GM18858 (cell line): ENCODE results near the gene PPM1H.
"Not testable (repeated sequence)": the region's sequence is repeated elsewhere in the genome, so short reads cannot be mapped to it uniquely, and the experiment has no call there.

Experiments used
- ATAC-seq: cut with Tn5 transposase; IDR thresholded peaks from one replicate; pipeline ENCODE4 v1.9.1; 2021; ENCODE audit not compliant: unreplicated experiment

The PPM1H gene

DNA sequence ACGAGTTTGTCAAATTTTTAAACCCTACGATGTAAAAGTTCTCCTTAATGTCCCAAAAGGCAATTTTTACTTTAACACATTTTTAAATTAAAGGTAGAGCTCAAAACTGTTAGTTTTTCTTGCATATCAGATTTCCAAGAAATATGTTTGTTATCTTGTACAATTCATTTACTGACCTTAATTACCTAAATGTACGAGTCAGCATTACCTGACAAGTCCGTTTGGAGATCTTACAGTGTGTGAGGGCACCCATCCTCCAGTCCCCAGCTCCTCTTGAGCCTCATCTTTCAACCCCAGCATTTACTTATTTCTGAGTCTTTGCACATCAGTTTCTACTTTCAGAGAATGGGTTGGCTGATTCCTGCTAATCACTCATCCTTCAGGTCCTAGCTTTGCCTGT, 23.7 kb downstream of the PPM1H start:
- ATAC-seq = no peak

DNA sequence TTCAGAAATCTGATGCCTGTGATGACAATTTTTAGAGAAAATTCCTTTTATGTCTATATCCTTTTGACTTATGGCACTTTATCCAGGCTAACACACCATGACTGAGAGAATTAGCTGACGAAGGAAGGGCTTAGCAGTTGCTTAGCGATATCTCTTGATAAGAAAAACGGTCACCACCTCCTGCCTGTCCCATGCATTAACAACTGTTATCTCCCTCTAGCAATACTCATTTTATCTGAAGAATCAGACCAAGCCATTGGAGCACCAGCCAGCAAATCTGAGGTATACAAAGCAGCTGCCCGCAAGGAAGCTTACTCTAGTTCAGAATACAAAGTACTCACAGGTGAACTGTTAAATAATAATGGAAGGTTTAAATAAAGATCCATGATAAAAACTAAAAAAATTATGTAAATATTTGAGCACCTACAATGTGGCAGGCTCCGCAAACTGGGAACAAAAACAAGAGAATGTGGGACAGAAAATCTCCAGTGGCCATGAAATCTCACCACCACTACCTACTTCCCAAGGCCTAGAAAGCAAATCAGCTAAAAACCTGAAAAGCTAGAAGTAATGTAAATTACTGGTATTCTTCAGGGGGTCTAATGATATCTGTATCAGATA, 24.3 kb downstream of the PPM1H start:
- no peak for ATAC-seq

DNA sequence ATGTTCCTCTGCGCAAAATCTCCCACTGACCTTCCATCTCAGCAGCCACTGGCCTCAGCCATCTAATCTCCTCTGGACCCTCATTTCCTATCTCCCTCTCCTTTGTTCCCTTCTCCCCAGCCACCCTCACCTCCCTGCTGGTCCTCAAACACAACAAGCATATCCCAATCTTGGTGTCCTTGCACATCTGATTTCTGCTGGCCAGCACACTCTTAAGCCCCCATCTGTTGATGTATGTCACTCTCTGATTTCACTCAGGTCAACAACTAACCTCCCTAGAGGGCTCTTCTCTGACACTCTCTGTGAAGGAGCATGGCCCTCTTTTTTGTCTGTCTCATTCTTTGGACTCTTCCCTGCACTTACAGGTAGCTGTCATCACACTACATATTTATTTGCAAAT, 25.6 kb downstream of the PPM1H start:
- ATAC-seq = no peak

DNA sequence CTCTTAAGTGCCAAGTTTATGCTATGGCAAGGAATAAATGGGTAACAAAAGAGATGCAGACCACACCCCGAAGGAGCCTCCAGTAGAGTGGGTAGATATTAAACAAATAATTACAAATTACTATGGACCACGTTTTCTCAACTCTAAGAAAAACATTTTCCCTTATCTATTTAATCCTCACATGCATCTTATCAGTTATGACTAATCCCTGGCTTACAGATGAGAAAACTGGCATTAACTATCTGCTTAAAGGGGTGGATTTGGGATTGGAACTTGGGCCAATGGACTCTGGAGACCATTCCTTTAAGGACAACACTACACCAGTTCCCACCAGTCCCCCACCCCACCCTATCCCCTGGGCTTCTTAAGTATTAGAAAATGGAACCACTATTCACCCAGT, 26.3 kb downstream of the PPM1H start:
- ATAC-seq = no peak

DNA sequence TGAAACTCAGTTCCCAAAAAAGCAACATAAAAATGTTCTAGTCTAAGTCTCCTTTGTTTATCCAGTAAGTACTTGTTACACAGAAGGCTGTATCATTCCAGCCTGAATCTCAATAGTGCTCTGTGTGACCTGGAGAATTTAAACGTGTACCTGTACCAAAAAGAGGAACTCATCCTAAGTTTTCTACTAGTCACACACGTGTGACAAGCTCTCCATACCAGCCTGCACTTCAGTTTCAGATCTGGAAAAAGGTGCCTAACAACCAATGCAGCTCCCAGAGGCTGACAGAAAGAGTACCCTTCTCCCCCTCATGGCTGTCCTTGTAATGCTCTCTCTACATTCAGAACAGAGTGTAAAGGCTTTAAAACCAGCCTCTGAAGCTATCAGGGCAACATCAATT, 27.4 kb downstream of the PPM1H start:
- ATAC-seq = no peak

DNA sequence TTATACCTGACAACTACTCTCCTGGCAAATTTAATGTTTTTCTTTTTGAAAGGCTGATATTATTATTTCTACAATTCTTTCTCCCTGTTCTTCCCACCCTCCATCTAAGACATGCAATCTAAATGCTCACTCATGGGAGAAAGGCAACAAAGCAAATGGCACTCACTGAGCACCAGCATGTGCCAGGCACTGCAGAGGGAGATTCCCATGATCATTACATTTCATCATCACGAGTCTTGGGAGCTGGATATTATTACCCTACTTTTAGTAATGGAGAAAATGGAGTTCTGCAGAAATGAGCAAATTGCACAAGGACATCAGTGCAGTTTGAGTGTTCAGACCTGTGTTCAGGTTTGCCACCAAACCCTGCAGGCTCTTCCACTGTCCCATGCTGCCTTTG, 27.9 kb downstream of the PPM1H start:
- ATAC-seq = no peak

DNA sequence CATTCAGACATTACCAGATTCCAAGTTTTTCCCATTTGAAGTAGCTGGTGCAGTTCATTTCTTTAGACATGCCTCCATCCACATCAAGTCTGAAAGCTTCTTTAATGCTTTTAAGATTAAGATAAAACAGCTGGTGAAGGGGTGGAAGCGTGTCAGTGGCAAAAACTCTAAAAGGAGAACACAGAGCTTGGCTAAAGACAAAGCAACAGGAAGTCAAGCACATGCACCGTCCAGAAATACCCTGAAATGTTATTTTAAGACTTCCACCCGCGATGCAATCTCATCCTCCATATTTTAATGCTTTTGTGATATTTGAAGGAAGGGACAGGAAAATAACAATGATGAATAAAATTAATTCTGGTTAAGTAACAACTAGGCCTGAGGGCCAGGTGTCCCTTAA, 31.8 kb downstream of the PPM1H start:
- no peak for ATAC-seq

DNA sequence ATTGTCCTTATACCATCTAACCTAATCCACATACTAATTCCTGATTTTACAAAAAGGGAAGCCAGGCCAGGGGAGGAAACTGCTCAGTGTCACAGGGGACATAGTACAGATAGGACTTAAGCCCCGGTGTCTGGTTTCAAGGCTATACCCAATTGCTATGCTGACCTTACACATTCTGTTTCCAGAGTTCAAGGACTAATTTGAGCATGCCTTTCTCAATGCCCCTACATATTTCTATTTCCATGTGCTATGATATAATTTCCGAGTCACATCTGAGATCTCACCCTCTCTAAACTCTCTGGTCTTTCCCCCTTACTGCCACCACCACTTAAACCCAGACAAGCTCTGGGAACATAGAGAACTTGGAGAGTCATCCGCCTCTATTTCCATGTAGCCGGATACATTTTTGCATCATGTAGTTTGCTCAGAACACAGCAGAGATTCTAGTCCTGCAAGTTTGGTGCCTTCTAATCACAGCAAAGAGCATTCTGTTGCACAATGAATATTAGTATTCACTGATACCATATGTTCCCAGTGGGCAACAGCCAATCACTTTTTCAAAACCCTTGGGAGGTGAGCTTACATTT, 34.2 kb downstream of the PPM1H start:
- ATAC-seq = no peak

DNA sequence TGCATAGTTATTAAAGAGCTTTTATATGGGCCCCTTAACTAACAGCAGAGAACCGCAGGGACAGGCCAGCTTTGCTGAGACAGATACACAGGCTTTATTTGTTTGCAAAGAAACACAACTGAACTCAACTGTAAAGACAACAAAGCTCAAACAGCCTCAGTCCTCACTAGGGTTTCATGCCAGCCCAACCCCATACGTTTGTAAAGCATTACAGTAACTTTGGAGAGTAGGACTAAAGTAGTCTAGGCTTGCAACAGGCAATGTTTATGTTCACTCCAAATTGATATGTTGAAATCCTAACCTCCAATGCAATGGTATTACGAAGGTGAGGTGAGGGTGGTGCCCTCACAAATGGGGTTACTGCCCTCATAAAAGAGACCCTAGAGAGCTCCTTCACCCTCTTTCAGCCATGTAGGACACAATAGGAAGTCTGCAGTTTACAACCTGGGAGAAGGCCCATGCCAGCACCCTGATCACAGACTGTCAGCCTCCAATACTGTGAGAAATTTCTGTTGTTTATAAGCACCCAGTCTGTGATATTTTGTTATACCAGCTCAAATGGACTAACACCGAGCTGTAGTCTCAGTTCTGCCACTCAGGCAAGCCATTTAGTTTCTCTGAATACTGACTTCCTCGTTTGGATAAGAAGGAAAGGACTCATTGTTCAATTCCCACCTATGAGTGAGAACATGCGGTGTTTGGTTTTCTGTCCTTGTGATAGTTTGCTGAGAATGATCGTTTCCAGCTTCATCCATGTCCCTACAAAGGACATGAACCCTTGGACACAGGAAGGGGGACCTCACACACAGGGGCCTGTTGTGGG, 35.2 kb downstream of the PPM1H start:
- no peak for ATAC-seq

DNA sequence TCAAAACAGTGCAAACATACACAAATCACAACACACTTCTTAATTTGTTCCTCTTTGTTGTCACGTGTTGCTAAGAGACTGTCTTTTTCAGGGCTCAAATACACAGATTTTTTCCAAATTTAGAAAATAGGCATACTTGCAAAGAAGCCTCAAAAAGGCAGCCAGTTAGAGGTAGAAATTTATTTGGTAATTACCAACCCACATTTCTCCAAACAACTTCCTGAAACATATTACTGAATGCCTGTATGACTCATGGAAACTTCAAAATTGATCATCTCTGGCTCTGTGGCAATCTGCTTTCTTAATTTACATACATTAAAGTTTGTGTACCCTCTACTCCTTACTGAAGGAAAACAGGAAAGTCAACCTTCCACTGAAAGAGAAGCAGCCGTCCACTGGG, 36.4 kb downstream of the PPM1H start:
- no peak for ATAC-seq

DNA sequence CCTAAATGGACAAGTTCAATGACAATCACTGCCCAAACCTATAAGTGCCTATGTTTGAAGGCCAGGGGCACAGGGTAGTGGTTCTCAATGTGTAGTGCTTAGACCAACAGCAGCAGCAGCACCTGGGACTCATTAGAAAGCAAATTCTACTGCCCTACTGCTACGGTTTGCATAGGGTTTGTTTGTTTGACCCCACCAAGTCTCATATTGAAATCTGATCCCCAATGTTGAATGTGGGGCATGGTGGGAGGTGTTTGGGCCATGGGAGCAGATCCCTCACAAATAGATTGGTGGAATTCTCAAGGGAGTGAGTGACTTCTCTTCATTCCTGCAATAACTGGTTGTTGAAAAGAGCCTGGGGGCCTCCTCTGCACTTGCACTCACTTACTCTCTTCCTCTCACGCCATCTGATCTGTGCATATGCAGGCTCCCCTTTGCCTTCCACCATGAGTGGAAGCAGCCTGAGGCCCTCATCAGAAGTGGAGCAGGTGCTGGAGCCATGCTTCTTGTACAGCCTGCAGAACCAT, 39.5 kb downstream of the PPM1H start:
- ATAC-seq = no peak

DNA sequence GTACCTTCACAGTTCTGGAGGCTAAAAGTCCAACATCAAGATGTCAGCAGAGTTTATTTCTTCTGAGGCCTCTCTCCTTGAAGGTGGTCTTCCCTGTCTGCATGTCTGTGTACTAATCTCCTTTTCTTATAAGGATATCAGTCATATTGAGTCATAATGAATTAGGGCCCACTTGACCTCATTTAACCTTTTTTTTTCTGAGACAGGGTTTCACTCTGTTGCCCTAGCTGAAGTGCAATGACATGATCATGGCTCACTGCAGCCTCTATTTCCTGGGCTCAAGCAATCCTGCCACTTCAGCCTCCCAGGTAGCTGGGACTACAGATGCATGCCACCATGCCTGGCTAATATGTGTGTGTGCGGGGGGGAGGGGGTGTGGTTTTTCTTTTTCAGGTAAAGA, 41.7 kb downstream of the PPM1H start:
- no peak for ATAC-seq

DNA sequence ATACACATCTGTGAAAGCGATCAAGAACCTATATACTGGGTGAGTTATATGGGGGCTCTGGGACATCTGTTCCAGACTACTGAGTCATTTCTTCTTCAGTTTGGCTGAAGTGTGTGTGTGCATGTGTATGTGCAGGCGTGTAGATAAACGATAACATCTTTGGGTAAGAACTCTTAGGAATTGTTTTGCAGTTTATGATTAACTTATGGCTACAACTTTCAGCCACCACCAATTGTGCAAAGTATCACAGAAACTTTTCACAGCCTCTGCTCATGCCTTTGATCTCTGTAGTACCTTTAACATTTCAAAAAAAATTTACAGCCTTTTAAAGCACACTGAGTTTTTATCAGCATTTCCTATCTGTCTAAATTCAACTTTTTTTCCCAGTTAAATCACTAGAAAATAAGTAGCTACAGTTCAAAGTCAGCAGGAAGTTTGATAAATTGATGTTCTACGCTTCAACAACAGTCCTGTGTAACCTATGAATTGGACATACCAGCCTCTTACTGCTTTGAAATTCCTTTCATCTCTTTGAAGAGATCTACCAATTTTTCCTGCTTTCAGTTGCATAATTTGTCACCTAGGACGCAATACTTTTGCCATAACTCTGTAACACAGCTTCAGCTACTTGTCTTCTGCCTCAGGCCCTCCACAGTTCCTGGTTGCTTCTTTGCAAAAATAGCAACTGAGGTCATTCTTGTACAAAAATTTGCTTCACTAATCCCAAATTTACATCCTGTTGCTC, 43.0 kb downstream of the PPM1H start:
- ATAC-seq = no peak

DNA sequence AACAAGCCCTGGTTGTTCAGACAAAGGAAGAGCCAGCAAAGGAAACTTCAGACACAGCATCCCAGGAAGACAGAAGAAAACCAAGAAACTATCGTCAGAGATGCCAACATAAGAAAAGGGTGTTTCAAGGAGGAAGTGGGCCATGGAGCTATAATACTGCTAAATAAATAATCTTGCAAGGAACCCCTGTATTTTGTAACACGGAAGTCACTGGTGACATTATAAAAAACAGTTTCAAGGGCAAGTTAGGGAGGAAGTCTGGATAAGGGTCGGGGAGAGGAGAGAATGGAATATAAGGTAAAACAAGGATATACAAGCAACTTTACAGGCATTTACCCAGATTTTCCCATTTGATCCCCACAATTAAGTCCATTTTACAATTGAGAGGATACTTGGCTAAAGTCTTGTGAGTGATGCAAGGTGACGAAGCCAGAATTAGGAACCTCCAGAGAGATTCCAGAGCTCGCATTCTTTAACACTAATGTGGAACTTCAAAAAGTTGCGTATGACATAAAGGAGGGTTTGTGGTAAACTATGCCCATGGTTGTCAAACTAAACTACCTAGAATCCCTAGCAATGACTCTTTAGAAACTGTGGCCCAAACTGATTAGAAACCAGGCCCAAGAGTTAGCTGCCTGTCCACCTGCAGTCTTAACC, 46.4 kb downstream of the PPM1H start:
- no peak for ATAC-seq

DNA sequence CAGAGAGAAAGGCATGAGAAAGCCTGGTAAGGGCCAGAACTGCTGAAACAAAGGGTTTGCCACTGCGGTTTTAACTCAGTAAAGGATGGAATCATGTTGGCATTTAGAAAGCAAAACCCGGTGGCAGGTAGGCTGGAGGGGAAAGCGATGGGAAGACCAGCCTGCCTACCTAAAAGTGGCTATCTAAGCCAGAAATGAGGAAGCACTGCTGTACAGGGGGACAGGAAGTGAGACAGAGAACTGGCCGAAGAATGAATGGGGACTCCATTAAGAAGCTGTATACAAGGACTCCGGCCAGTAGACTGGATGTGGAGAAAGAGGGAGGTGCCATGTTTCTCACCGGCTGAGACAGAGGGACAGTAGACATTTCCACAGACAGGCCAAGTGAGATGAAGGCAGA, 48.2 kb downstream of the PPM1H start:
- ATAC-seq = no peak

DNA sequence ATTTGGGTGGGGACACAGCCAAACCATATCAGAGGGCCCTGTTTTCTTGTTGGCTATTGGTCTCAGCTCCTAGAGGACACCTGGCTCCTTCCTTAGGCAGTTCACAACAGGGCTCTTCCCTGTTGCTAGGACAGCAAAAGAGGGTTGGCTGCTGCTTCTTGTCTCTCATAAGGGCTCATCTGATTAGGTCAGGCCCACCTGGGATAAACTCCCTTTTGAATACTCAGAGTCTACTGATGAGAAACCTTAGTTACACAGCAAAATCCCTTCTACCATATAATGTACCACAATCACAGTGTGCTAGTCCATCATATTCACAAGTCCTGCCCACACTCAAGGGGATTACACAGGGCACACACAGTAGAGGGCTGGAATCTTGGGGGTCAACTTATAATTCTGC, 49.7 kb downstream of the PPM1H start:
- ATAC-seq = no peak

DNA sequence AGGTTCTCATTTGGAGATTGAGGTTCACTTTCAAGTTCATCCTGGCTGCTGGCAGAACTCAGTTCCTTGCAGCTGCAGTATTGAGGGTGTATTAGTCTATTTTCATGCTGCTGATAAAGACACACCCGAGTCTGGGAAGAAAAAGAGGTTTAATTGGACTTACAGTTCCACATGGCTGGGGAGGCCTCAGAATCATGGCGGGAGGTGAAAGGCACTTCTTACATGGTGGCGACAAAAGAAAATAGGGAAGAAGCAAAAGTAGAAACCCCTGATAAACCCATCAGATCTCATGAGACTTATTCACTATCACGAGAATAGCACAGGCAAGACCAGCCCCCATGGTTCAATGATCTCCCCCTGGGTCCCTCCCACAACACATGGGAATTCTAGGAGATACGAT, 50.1 kb downstream of the PPM1H start:
- ATAC-seq = not testable (repeated sequence)

DNA sequence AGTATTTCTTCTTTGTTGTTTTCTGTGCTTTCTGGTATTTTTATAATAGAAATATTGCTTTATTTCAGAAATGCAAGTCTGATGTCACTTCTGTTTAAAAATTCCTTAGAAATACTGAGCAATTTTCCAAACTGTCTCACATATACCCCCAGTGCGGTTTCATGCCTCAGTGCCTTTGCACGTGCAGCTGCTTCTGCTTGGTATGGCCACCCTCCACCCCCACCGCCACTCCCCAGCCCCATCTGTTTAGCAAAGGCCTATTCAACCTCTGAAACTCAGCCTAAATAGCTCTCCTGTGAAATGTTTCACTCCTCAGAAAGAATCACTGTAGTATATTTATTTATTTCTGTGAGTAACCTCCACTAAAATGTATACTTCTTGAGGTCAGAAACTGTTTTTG, 52.3 kb downstream of the PPM1H start:
- no peak for ATAC-seq

DNA sequence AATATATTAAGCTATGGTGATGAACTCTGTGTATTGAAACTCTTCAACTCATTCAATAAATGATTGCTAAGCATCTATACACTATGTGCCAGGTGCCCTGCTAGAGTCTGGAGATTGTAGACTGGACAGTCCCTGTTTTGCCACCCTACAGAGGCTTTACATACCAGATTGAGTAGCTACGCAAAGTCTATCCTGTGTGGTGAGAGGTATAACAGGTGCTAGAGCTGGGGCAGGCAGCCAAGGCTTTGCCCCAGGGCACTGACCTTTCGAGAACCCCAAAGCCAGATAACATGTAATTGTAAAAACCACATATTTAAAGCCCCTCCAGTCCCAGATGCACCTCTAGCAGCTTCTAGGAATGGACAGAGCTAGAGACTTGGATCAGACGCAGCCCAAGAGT, 52.8 kb downstream of the PPM1H start:
- no peak for ATAC-seq

DNA sequence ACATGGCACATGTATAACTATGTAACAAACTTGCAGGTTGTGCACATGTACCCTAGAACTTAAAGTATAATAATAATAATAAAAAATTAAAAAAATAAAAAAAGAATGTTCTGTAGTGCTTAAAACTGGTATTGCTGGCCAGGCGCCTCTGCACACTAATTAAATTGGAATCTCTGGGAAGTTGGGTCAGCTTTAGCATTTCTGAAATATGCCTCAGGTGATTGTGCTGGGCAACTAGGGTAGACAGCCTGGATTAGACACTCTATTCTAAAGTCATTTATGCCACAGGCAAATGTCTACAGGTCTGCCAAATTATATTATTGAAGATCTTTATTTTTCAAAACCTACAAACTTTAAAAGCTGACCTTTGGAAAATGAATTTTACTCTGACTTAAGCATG, 55.3 kb downstream of the PPM1H start:
- ATAC-seq = no peak

DNA sequence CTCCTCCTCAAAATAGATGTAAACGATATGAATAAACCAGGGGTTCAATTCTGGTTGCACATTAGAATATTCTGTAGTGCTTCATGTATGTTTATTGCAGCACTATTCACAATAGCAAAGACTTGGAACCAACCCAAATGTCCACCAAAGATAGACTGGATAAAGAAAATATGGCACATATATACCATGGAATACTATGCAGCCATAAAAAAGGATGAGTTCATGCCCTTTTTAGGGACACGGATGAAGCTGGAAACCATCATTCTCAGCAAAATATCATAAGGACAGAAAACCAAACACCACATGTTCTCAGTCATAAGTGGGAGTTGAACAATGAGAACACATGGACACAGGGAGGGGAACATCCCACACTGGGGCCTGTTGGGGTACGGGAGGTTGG, 55.7 kb downstream of the PPM1H start:
- not testable (repeated sequence) for ATAC-seq
